Measurements from ENCODE around the gene AIMP2. TPM values are rescaled to one million over a fixed set of nuclear protein-coding genes. Genes with fewer than 3 reads are reported as not detected.
A peak's percentile ranks its signal among the peaks of the same experiment; 100 is the strongest.

Gene AIMP2
- total and polyA plus RNA-seq, 2 of the 4 experiments (the other 2 are of a cell fraction), result 57.5 to 58.6 TPM

DNA sequence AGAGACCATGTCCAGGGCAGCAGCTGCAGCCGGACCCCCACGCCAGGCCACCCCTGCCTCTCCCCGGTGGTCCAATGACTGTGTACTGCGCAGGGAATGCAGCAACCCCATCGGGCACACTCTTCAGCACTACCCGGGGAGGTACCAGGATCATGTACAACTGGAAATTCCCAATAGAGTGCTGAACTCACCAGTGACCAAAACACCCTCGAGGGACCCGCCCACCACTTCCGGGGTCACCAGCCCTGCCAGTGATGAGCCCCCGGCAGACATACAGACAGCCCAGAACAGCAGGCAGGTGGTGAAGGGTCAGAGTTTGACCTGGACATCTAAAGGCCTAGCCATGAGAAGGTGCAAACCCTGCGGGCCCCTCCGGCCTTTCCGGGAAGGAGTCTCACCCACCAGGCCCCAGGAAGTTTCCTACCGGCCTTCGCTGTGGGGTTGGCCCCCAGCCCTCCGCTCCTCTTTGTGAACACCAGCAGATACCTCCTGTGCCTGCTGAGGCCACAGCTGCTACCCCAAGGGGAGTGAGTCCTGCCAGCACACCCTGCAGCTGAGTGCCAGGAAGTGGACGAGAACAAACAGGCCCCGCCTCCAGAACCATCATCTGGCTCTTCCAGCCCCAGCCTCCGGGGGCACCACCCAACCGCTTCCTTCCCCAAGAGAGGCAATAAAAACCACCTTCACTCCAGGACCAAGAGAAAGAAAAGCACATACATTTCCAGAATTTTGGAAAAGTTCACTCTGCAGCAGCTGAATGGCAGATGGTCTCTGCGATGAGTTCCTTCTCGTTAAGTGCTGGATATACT, 17.1 kb downstream of the AIMP2 start:
- no peak overlapping the region for H3K56ac ChIP-seq (ENCODE audit: extremely low read depth, insufficient read depth, low read length)
- dilution Hi-C loops (cut with HindIII; ENCODE audit: low sequenced_read_pairs, unreplicated experiment) (no loop called here), in situ Hi-C loops (cut with MboI; ENCODE audit: low sequenced_read_pairs) (no loop called here), intact Hi-C loops (cut with micrococcal nuclease) (no loop called here)
- H4K5ac ChIP-seq (ENCODE audit: low read depth, low read length), result no peak overlapping the region
- H3K36me3 ChIP-seq (ENCODE audit: control insufficient read depth, insufficient read depth, low read length), result peaks cover 70% of the 10 kb centered on the region
- H4K8ac ChIP-seq (ENCODE audit: low read depth in 2 of 2, low read length in 2 of 2), result no peak overlapping the region
- H2BK15ac ChIP-seq (ENCODE audit: low read depth, low read length), result no peak overlapping the region
- WGBS, 2 experiments (ENCODE audit: extremely low coverage in 2 of 2, insufficient read length in 1 of 2), result 94% methylated on average over 13 of the region's 22 CpGs; no CpG with 5 or more reads in 1 of the 2 experiments
- no peak overlapping the region for H2BK5ac ChIP-seq (ENCODE audit: low read depth, low read length, poor library complexity, severe bottlenecking)
- H3K27ac ChIP-seq (ENCODE audit: insufficient read depth, low read length), result no peak overlapping the region
- POLR2A ChIA-PET (ENCODE audit: unreplicated experiment), result no interaction called here
- H2AK9ac ChIP-seq (replicated peaks; ENCODE audit: low read depth, low read length, poor library complexity), result no peak overlapping the region
- TF ChIP-seq RAD21 (IDR thresholded peaks at IDR 0.05; ENCODE audit: low read length) (0 out of 2 replicates have a peak, but pooled peaks have one; percentile 16), SMC3 (IDR thresholded peaks at IDR 0.05; ENCODE audit: low read depth, low read length) (peak; percentile 20; the same call in 1 of the 2 replicates)
- TF ChIP-seq, protein P1, sequence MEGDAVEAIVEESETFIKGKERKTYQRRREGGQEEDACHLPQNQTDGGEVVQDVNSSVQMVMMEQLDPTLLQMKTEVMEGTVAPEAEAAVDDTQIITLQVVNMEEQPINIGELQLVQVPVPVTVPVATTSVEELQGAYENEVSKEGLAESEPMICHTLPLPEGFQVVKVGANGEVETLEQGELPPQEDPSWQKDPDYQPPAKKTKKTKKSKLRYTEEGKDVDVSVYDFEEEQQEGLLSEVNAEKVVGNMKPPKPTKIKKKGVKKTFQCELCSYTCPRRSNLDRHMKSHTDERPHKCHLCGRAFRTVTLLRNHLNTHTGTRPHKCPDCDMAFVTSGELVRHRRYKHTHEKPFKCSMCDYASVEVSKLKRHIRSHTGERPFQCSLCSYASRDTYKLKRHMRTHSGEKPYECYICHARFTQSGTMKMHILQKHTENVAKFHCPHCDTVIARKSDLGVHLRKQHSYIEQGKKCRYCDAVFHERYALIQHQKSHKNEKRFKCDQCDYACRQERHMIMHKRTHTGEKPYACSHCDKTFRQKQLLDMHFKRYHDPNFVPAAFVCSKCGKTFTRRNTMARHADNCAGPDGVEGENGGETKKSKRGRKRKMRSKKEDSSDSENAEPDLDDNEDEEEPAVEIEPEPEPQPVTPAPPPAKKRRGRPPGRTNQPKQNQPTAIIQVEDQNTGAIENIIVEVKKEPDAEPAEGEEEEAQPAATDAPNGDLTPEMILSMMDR (conservative IDR thresholded peaks at IDR 0.05; ENCODE audit: low read depth, low read length), result peak; percentile 39
- TF ChIP-seq, protein P2, sequence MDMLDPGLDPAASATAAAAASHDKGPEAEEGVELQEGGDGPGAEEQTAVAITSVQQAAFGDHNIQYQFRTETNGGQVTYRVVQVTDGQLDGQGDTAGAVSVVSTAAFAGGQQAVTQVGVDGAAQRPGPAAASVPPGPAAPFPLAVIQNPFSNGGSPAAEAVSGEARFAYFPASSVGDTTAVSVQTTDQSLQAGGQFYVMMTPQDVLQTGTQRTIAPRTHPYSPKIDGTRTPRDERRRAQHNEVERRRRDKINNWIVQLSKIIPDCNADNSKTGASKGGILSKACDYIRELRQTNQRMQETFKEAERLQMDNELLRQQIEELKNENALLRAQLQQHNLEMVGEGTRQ (IDR thresholded peaks at IDR 0.05; ENCODE audit: low read depth, low read length), result no peak
- CTCF ChIA-PET, result interaction anchor here (1.1 kb wide), 1 partner anchor 13 kb away, joined by 3 read pairs; no protein-coding TSS in a partner anchor
- H2BK120ac ChIP-seq (ENCODE audit: low read depth, low read length), result no peak overlapping the region
- H3K4me3 ChIP-seq (ENCODE audit: insufficient read depth, low read depth, low read length), result no peak overlapping the region
- no peak overlapping the region for H3K4ac ChIP-seq (ENCODE audit: low read depth, low read length)
- H3K79me1 ChIP-seq (ENCODE audit: low read depth in 1 of 2, low read length in 2 of 2), result peaks cover 10 to 32% of the 10 kb centered on the region in 2 experiments; a peak in 3 of 4 replicates
- no peaks in the 10 kb centered on the region for H3K9me3 ChIP-seq (ENCODE audit: control insufficient read depth, insufficient read depth, low read length)
- no peaks in the 10 kb centered on the region for H3K27me3 ChIP-seq (ENCODE audit: control insufficient read depth, insufficient read depth, low read length)
- H4K91ac ChIP-seq (ENCODE audit: insufficient read depth, low read depth, low read length), result no peak overlapping the region
- no peak overlapping the region for H3K23ac ChIP-seq (ENCODE audit: low read depth, low read length)
- H3K9ac ChIP-seq (ENCODE audit: low read depth, low read length), result no peak overlapping the region
- no peak overlapping the region for H3K18ac ChIP-seq (ENCODE audit: low read depth, low read length)
- no peak overlapping the region for H2AFZ ChIP-seq (replicated peaks; ENCODE audit: low read length, poor library complexity)
- DNase-seq (peak; percentile 20), ATAC-seq (ENCODE audit: low read depth) (peak; percentile 85)
- H3K9me1 ChIP-seq (ENCODE audit: insufficient read depth, low read length), result 0 out of 2 replicates have a peak, but pooled peaks cover 6% of the 10 kb centered on the region
- H3K14ac ChIP-seq (replicated peaks; ENCODE audit: low read depth, low read length), result no peak overlapping the region
- no peaks in the 10 kb centered on the region for H3K4me1 ChIP-seq (ENCODE audit: control insufficient read depth, insufficient read depth, low read length)
- no peak overlapping the region for H2BK20ac ChIP-seq (ENCODE audit: low read depth, low read length)
- BruUV-seq (replicated peaks), result no TSS peak
- H4K20me1 ChIP-seq (ENCODE audit: insufficient read depth, low read length), result no peaks in the 10 kb centered on the region; the same call in 1 of the 2 replicates
- no peak overlapping the region for H3K4me2 ChIP-seq (ENCODE audit: low read depth, low read length)
- no peak overlapping the region for H2AK5ac ChIP-seq (ENCODE audit: low read depth, low read length)
